Gastroesophageal sphincter (tissue), 3 donors: ENCODE data around the gene VPS37C.

Experiments
- EP300 ChIP-seq: sonication (generic); formaldehyde crosslinking; IDR thresholded peaks from one replicate; pipeline ENCODE4 v1.6.1; 2017; ENCODE audit warnings: antibody characterized with exemption, mild to moderate bottlenecking
- TF ChIP-seq, protein P1 (sequence below), 4 experiments: fragments of 200-600 bp in 2 of 4; fragments of 450-650 bp in 2 of 4; sonication (generic) in 1 of 4; IDR thresholded peaks; one replicate each; pipeline ENCODE4 v1.5.1; 2017 to 2019; ENCODE audit warnings: antibody characterized with exemption in 4 of 4, mild to moderate bottlenecking in 2 of 4, moderate library complexity in 2 of 4

DNA sequence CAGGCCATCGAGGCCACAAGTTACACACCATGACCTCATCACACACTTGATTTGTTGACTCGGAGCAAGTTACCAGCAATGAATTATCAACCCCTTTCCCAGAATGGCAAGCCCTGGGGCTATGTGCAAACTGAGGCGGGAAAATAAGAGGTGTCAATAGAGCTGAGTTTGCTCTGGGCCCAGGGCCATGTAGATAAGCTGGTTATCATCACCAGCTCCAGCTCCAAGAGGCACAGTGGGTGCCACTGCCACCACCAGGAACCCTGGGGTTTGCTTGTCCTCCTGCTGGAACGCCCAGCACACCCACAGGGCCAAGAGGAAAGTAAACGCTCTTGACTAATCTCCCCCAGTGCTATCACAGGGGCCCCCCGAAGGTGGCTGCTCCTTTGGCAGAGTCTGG is 13.0 kb upstream of the VPS37C start:
- TF ChIP-seq EP300 = no peak
- TF ChIP-seq, protein P1, sequence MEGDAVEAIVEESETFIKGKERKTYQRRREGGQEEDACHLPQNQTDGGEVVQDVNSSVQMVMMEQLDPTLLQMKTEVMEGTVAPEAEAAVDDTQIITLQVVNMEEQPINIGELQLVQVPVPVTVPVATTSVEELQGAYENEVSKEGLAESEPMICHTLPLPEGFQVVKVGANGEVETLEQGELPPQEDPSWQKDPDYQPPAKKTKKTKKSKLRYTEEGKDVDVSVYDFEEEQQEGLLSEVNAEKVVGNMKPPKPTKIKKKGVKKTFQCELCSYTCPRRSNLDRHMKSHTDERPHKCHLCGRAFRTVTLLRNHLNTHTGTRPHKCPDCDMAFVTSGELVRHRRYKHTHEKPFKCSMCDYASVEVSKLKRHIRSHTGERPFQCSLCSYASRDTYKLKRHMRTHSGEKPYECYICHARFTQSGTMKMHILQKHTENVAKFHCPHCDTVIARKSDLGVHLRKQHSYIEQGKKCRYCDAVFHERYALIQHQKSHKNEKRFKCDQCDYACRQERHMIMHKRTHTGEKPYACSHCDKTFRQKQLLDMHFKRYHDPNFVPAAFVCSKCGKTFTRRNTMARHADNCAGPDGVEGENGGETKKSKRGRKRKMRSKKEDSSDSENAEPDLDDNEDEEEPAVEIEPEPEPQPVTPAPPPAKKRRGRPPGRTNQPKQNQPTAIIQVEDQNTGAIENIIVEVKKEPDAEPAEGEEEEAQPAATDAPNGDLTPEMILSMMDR (IDR thresholded peaks at IDR 0.05) = no peak
